ENCODE data around the gene NXPH3. TPM values are rescaled to one million over a fixed set of nuclear protein-coding genes. Genes with fewer than 3 reads are reported as not detected.
A peak's percentile ranks its signal among the peaks of the same experiment; 100 is the strongest.

Gene NXPH3
- total and polyA plus RNA-seq, 2 of the 13 experiments (the other 11 are each of a cell fraction or from before 2014, with no cell fraction given): 0.04 to 0.58 TPM

GRCh38 chr17:49567871-49568694, 7.6 kb upstream of the NXPH3 start (continued):
- TF ChIP-seq ZNF556 (CRISPR knock-in tag; IDR thresholded peaks at IDR 0.05; ENCODE audit: borderline replicate concordance): peak; percentile 83
- peak; percentile 92 for TF ChIP-seq NFATC3 (CRISPR knock-in tag; IDR thresholded peaks at IDR 0.05)
- peak; percentile 96 for TF ChIP-seq XRCC5 (optimal IDR thresholded peaks at IDR 0.05; ENCODE audit: low read length)
- TF ChIP-seq ZEB1 (IDR thresholded peaks at IDR 0.05; ENCODE audit: insufficient replicate concordance, low read depth): no peak
- TF ChIP-seq MED1 (CRISPR knock-in tag; IDR thresholded peaks at IDR 0.05): 0 out of 2 replicates have a peak, but pooled peaks have one; percentile 14
- TF ChIP-seq ZFX (CRISPR knock-in tag; IDR thresholded peaks at IDR 0.05; ENCODE audit: low read depth): peak; percentile 79; the same call in 1 of the 2 replicates
- TF ChIP-seq, protein P1, sequence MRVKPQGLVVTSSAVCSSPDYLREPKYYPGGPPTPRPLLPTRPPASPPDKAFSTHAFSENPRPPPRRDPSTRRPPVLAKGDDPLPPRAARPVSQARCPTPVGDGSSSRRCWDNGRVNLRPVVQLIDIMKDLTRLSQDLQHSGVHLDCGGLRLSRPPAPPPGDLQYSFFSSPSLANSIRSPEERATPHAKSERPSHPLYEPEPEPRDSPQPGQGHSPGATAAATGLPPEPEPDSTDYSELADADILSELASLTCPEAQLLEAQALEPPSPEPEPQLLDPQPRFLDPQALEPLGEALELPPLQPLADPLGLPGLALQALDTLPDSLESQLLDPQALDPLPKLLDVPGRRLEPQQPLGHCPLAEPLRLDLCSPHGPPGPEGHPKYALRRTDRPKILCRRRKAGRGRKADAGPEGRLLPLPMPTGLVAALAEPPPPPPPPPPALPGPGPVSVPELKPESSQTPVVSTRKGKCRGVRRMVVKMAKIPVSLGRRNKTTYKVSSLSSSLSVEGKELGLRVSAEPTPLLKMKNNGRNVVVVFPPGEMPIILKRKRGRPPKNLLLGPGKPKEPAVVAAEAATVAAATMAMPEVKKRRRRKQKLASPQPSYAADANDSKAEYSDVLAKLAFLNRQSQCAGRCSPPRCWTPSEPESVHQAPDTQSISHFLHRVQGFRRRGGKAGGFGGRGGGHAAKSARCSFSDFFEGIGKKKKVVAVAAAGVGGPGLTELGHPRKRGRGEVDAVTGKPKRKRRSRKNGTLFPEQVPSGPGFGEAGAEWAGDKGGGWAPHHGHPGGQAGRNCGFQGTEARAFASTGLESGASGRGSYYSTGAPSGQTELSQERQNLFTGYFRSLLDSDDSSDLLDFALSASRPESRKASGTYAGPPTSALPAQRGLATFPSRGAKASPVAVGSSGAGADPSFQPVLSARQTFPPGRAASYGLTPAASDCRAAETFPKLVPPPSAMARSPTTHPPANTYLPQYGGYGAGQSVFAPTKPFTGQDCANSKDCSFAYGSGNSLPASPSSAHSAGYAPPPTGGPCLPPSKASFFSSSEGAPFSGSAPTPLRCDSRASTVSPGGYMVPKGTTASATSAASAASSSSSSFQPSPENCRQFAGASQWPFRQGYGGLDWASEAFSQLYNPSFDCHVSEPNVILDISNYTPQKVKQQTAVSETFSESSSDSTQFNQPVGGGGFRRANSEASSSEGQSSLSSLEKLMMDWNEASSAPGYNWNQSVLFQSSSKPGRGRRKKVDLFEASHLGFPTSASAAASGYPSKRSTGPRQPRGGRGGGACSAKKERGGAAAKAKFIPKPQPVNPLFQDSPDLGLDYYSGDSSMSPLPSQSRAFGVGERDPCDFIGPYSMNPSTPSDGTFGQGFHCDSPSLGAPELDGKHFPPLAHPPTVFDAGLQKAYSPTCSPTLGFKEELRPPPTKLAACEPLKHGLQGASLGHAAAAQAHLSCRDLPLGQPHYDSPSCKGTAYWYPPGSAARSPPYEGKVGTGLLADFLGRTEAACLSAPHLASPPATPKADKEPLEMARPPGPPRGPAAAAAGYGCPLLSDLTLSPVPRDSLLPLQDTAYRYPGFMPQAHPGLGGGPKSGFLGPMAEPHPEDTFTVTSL (CRISPR knock-in tag; IDR thresholded peaks at IDR 0.05; ENCODE audit: borderline replicate concordance): peak; percentile 66; the same call in 1 of the 2 replicates
- no peak for TF ChIP-seq ZNF512 (CRISPR knock-in tag; IDR thresholded peaks at IDR 0.05)
- TF ChIP-seq, protein P2, sequence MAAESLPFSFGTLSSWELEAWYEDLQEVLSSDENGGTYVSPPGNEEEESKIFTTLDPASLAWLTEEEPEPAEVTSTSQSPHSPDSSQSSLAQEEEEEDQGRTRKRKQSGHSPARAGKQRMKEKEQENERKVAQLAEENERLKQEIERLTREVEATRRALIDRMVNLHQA (CRISPR knock-in tag; IDR thresholded peaks at IDR 0.05): no peak
- peak; percentile 98 for TF ChIP-seq ZNF598 (CRISPR knock-in tag; IDR thresholded peaks at IDR 0.05; ENCODE audit: borderline replicate concordance)
- TF ChIP-seq HNRNPH1 (optimal IDR thresholded peaks at IDR 0.05; ENCODE audit: low read depth, low read length): no peak
- TF ChIP-seq DPF2 (CRISPR knock-in tag; IDR thresholded peaks at IDR 0.05; ENCODE audit: borderline replicate concordance, low read depth): no peak
- TF ChIP-seq REL (CRISPR knock-in tag; conservative IDR thresholded peaks at IDR 0.05): no peak
- peak; percentile 80 for TF ChIP-seq BCL6 (CRISPR knock-in tag; IDR thresholded peaks at IDR 0.05)
- TF ChIP-seq, protein P3, sequence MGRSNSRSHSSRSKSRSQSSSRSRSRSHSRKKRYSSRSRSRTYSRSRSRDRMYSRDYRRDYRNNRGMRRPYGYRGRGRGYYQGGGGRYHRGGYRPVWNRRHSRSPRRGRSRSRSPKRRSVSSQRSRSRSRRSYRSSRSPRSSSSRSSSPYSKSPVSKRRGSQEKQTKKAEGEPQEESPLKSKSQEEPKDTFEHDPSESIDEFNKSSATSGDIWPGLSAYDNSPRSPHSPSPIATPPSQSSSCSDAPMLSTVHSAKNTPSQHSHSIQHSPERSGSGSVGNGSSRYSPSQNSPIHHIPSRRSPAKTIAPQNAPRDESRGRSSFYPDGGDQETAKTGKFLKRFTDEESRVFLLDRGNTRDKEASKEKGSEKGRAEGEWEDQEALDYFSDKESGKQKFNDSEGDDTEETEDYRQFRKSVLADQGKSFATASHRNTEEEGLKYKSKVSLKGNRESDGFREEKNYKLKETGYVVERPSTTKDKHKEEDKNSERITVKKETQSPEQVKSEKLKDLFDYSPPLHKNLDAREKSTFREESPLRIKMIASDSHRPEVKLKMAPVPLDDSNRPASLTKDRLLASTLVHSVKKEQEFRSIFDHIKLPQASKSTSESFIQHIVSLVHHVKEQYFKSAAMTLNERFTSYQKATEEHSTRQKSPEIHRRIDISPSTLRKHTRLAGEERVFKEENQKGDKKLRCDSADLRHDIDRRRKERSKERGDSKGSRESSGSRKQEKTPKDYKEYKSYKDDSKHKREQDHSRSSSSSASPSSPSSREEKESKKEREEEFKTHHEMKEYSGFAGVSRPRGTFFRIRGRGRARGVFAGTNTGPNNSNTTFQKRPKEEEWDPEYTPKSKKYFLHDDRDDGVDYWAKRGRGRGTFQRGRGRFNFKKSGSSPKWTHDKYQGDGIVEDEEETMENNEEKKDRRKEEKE (IDR thresholded peaks at IDR 0.05): no peak
- no peak for TF ChIP-seq NFE2L1 (CRISPR knock-in tag; IDR thresholded peaks at IDR 0.05; ENCODE audit: borderline replicate concordance)
- no peak for TF ChIP-seq ZBTB3 (CRISPR knock-in tag; IDR thresholded peaks at IDR 0.05; ENCODE audit: borderline replicate concordance, low read depth)
- TF ChIP-seq CHCHD3 (CRISPR knock-in tag; IDR thresholded peaks at IDR 0.05): 0 out of 2 replicates have a peak, but pooled peaks have one; percentile 6

Data from HepG2 (cell line).